GM12878 (cell line): Measurements from ENCODE around the gene CLEC12A. TPM values are rescaled to one million over a fixed set of nuclear protein-coding genes. Genes with fewer than 3 reads are reported as not detected.
A peak's percentile ranks its signal among the peaks of the same experiment; 100 is the strongest.

Experiments
- ATAC-seq: fragments of 200-7000 bp; cut with Tn5 transposase; 3 replicates; pipeline ENCODE4 v1.9.1; 2020; ENCODE audit warnings: mild to moderate bottlenecking, moderate library complexity
- BruUV-seq: library from RNA; stranded (reverse); fragments of 400-500 nt; replicated peaks from 2 replicates; lab custom pipeline; 2021; lab: Mats Ljungman, UMichigan
- CTCF ChIA-PET: fragments of 300-600 bp; sonication (Branson Sonifier 250); formaldehyde crosslinking; extraction: SDS; loops from one replicate; lab custom pipeline; 2021; ENCODE audit warnings: inconsistent platforms; lab: Yijun Ruan, JAX
- POLR2A ChIA-PET: fragments of 350-600 bp; formaldehyde crosslinking; extraction: SDS; loops from one replicate; lab custom pipeline; 2021; ENCODE audit warnings: inconsistent platforms; lab: Charles Lee
- RAD21 ChIA-PET: fragments of 300-600 bp; sonication (Branson Sonifier 250); formaldehyde crosslinking; loops from one replicate; lab custom pipeline; 2023; ENCODE audit warnings: antibody characterized with exemption; ENCODE audit not compliant: unreplicated experiment; lab: Charles Lee
- SMC1A ChIA-PET: fragments of 300-600 bp; sonication (Branson Sonifier 250); formaldehyde crosslinking; loops from one replicate; lab custom pipeline; 2023; ENCODE audit not compliant: unreplicated experiment, uncharacterized antibody; lab: Charles Lee
- DNase-seq: peaks from one replicate; pipeline ENCODE4 v3.0.0-alpha.2; 2011; ENCODE audit warnings: low read depth, low spot score
- FAIRE-seq: peaks from 3 replicates; lab custom pipeline; 2011; peaks lifted over from hg19 to GRCh38; lab: Jason Lieb, UNC
- H2AFZ ChIP-seq: 2 replicates; pipeline ENCODE4 v1.6.0; 2011; ENCODE audit warnings: low read depth, low read length, control low read depth; ENCODE audit not compliant: control insufficient read depth
- H3K27ac ChIP-seq: 2 replicates; pipeline ENCODE4 v1.5.1; 2011; ENCODE audit warnings: control low read depth; ENCODE audit not compliant: control insufficient read depth, insufficient read depth
- H3K27me3 ChIP-seq, 2 experiments: replicated peaks in 1 of 2; 2 replicates each; pipeline versions ENCODE4 v1.6.0 to v1.6.1; 2011; ENCODE audit warnings: low read length in 1 of 2; ENCODE audit not compliant: control insufficient read depth in 2 of 2, insufficient read depth in 2 of 2
- H3K36me3 ChIP-seq, 2 experiments: 2 replicates each; pipeline ENCODE4 v1.5.1; 2011; ENCODE audit warnings: low read length in 1 of 2; ENCODE audit not compliant: control insufficient read depth in 2 of 2, insufficient read depth in 2 of 2
- H3K4me1 ChIP-seq: 2 replicates; pipeline ENCODE4 v1.6.1; 2011; ENCODE audit warnings: mild to moderate bottlenecking, low read length, moderate library complexity, mixed read lengths; ENCODE audit not compliant: control insufficient read depth, insufficient read depth
- H3K4me2 ChIP-seq: 2 replicates; pipeline ENCODE4 v1.6.0; 2011; ENCODE audit warnings: control low read depth; ENCODE audit not compliant: control insufficient read depth, insufficient read depth
- H3K4me3 ChIP-seq: fragments of 200-600 bp; sonication (generic); 2 replicates; pipeline ENCODE4 v1.5.1; 2016
- H3K79me2 ChIP-seq: 2 replicates; pipeline ENCODE4 v1.6.0; 2011; ENCODE audit warnings: low read length; ENCODE audit not compliant: control insufficient read depth, insufficient read depth
- H3K9ac ChIP-seq: 2 replicates; pipeline ENCODE4 v1.8.0; 2011; ENCODE audit warnings: low read length, control low read depth, mixed read lengths; ENCODE audit not compliant: control insufficient read depth, insufficient read depth
- H3K9me3 ChIP-seq: replicated peaks from 3 replicates; pipeline ENCODE4 v1.5.1; 2011; ENCODE audit warnings: mild to moderate bottlenecking, low read length; ENCODE audit not compliant: control insufficient read depth, insufficient read depth
- H4K20me1 ChIP-seq: 2 replicates; pipeline ENCODE4 v1.6.0; 2011; ENCODE audit not compliant: control insufficient read depth, insufficient read depth
- KAT2A ChIP-seq: conservative IDR thresholded peaks from 2 replicates; pipeline ENCODE4 v1.6.1; 2011; ENCODE audit warnings: low read depth, low read length; ENCODE audit not compliant: control insufficient read depth
- LARP7 ChIP-seq: fragments of 450-650 bp; IDR thresholded peaks from 2 replicates; pipeline ENCODE4 v1.6.1; 2017; ENCODE audit warnings: mild to moderate bottlenecking
- NFYA ChIP-seq: IDR thresholded peaks from 2 replicates; pipeline ENCODE4 v1.6.1; 2011; ENCODE audit warnings: low read depth, mild to moderate bottlenecking, low read length, improper control_type of control experiment, borderline replicate concordance
- RAD21 ChIP-seq: IDR thresholded peaks from 2 replicates; pipeline ENCODE4 v1.6.1; 2011; ENCODE audit warnings: mild to moderate bottlenecking, low read depth, low read length, moderate library complexity; ENCODE audit not compliant: insufficient read depth
- SMC3 ChIP-seq: IDR thresholded peaks from 2 replicates; pipeline ENCODE4 v1.6.1; 2011; ENCODE audit warnings: low read length, improper control_type of control experiment, borderline replicate concordance
- WGBS: methylation state at CpG from one replicate; pipeline ENCODE4 v1.1.6; 2016; ENCODE audit warnings: low lambda C conversion rate; ENCODE audit not compliant: insufficient replicate concordance, insufficient coverage; ENCODE audit errors: missing lambda C conversion rate; 5-methylcytosine and 5-hydroxymethylcytosine counted together
- in situ Hi-C: fragments of 300-500 bp; cut with MboI; formaldehyde crosslinking; loops from 9 replicates; pipeline ENCODE4 v1.14.3; 2018; ENCODE audit warnings: mixed read lengths
- intact Hi-C: fragments of 100-400 bp; cut with micrococcal nuclease; formaldehyde crosslinking; loops from one replicate; pipeline ENCODE4 v1.14.2; 2022; ENCODE audit not compliant: unreplicated experiment
- polyA plus RNA-seq, 11 experiments: library from polyadenylated mRNA; depleted of rRNA in 4 of 11; unstranded in 6 of 11; stranded (reverse) in 5 of 11; fragments of >200 nt; fragmentation: Nextera tagmentation in 4 of 11; fragmentation: Illumina TruSeq in 1 of 11; extraction: Ambion mirVana in 4 of 11; extraction: Trizol in 1 of 11; gene quantifications; 1 replicate in 1 of 11; 2 replicates in 10 of 11; pipeline versions ENCODE4 v1.2.1 to v1.2.3, GENCODE V29; 2011 to 2016; ENCODE audit warnings: inconsistent platforms in 2 of 11, missing spikeins in 2 of 11, low read depth in 1 of 11
- total RNA-seq, 4 experiments: library from RNA; depleted of rRNA in 3 of 4; stranded (reverse); fragments of >200 nt in 3 of 4; fragmentation: Illumina TruSeq in 1 of 4; extraction: Trizol in 1 of 4; gene quantifications; 2 replicates each; pipeline versions ENCODE4 v1.2.1 to v1.2.3, GENCODE V29; 2013 to 2021
- TF ChIP-seq, protein P1 (sequence below), 3 experiments: IDR thresholded peaks in 2 of 3; conservative IDR thresholded peaks in 1 of 3; 2 replicates each; pipeline ENCODE4 v1.5.1; 2011; ENCODE audit warnings: low read depth in 3 of 3, low read length in 3 of 3, mild to moderate bottlenecking in 3 of 3, control low read depth in 2 of 3, moderate library complexity in 2 of 3, inconsistent platforms in 1 of 3, mixed read lengths in 1 of 3; ENCODE audit not compliant: control insufficient read depth in 2 of 3, insufficient read depth in 1 of 3; ENCODE audit errors: extremely low read depth in 1 of 3

Gene CLEC12A
- total and polyA plus RNA-seq, 10 of the 15 experiments (the other 5 are each of a cell fraction or from before 2014, with no cell fraction given): 0.07 to 0.21 TPM; not detected in 8

- in situ Hi-C loops (no loop called here), intact Hi-C loops (no loop called here)
- no peak for DNase-seq
- H3K4me2 ChIP-seq: no peak overlapping the region
- peaks cover 0 to 3% of the 10 kb centered on the region in 2 experiments; a peak in 2 of 4 replicates for H3K27me3 ChIP-seq
- no peak overlapping the region for H3K27ac ChIP-seq
- 2% methylated on average over 2 of the region's 2 CpGs for WGBS
- no peak overlapping the region for H3K4me3 ChIP-seq
- CTCF ChIA-PET: interaction anchor here (0.6 to 2.4 kb wide), 23 partner anchors 8 to 213 kb away, joined by 3 to 13 read pairs (median 3); partner anchors contain the start of genes CLEC12B and CLEC2A
- H2AFZ ChIP-seq: no peak overlapping the region
- no peaks in the 10 kb centered on the region for H3K36me3 ChIP-seq
- POLR2A ChIA-PET: no interaction called here
- no peaks in the 10 kb centered on the region for H3K4me1 ChIP-seq
- BruUV-seq: no TSS peak
- no peak for ATAC-seq
- FAIRE-seq: peak; percentile 70
- H3K9me3 ChIP-seq: no peaks in the 10 kb centered on the region
- TF ChIP-seq NFYA: no peak
- TF ChIP-seq, protein P1, sequence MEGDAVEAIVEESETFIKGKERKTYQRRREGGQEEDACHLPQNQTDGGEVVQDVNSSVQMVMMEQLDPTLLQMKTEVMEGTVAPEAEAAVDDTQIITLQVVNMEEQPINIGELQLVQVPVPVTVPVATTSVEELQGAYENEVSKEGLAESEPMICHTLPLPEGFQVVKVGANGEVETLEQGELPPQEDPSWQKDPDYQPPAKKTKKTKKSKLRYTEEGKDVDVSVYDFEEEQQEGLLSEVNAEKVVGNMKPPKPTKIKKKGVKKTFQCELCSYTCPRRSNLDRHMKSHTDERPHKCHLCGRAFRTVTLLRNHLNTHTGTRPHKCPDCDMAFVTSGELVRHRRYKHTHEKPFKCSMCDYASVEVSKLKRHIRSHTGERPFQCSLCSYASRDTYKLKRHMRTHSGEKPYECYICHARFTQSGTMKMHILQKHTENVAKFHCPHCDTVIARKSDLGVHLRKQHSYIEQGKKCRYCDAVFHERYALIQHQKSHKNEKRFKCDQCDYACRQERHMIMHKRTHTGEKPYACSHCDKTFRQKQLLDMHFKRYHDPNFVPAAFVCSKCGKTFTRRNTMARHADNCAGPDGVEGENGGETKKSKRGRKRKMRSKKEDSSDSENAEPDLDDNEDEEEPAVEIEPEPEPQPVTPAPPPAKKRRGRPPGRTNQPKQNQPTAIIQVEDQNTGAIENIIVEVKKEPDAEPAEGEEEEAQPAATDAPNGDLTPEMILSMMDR (IDR thresholded peaks at IDR 0.05 in 2 of 3, conservative IDR thresholded peaks at IDR 0.05 in 1 of 3; ENCODE audit: control insufficient read depth in 2 of 3, extremely low read depth in 1 of 3, insufficient read depth in 1 of 3, low read depth in 3 of 3, low read length in 3 of 3): peak; percentile 39 to 47 (median 47); a peak in 5 of 6 replicates
- TF ChIP-seq SMC3: peak; percentile 52; the same call in 1 of the 2 replicates
- TF ChIP-seq KAT2A: no peak
- TF ChIP-seq RAD21: peak; percentile 61
- TF ChIP-seq LARP7: no peak
- no peaks in the 10 kb centered on the region for H3K79me2 ChIP-seq
- SMC1A ChIA-PET: interaction anchor here (0.7 to 1.8 kb wide), 11 partner anchors 8 to 292 kb away, joined by 3 to 11 read pairs (median 3); partner anchors contain the start of genes CLEC12B and CLEC7A
- no peaks in the 10 kb centered on the region for H4K20me1 ChIP-seq
- no peak overlapping the region for H3K9ac ChIP-seq
- RAD21 ChIA-PET: interaction anchor here (0.6 to 2.7 kb wide), 10 partner anchors 45 to 212 kb away, joined by 3 to 12 read pairs (median 3); partner anchors contain the start of gene CLEC12B
Observed at GRCh38 chr12:9940375-9940774, 30.8 kb upstream of the CLEC12A start.
